ENCODE measurements around the gene KIAA1191.
"Not testable (repeated sequence)": the region's sequence is repeated elsewhere in the genome, so short reads cannot be mapped to it uniquely, and the experiment has no call there.

The KIAA1191 gene, protein sequence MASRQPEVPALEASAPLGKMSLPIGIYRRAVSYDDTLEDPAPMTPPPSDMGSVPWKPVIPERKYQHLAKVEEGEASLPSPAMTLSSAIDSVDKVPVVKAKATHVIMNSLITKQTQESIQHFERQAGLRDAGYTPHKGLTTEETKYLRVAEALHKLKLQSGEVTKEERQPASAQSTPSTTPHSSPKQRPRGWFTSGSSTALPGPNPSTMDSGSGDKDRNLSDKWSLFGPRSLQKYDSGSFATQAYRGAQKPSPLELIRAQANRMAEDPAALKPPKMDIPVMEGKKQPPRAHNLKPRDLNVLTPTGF

DNA sequence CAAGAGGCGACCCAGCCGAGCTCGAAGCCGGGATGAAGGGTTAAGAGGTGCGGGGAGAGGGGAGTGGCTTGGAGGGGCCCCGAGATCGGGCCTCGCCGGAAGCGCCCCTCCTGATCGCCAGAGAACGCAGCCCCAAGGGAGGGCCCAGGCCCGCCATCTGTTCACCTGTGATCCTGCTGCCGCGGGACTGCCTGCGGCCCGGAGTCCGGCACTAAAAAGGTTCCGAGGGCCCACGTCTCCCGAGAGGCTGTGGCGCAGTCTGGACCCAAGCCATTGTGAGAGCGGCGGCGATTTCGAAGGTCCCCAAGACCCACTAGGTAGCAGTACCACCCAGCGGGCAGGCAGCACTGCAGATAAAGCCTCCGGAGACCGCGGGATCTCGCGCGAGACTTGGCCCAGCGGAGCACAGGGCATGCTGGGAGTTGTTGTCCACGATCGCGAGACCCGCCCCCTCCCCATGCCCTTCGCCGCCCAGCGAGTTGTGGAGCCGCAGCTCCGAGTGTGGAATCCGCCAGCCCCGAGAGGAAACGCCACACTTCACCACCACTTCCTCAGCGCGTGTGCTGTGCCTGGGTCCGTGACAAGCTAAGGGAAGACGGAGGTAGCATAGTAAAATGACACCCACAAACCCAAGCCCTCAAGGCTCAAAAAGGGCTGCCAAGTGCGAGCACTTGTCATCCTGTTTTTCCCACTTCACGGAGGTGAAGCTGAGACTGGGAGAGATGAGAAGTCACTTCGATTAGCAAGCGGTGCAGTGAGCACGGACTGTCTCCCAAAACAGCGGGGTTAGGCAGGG is at the start of gene KIAA1191:
KIAA1191 (minus strand) TSS at position 328 of the 796 bp plus-strand sequence. CDS start 2,256 bp downstream, outside the sequence.
- DNase-seq (ENCODE audit: low read depth): peak; percentile 91

DNA sequence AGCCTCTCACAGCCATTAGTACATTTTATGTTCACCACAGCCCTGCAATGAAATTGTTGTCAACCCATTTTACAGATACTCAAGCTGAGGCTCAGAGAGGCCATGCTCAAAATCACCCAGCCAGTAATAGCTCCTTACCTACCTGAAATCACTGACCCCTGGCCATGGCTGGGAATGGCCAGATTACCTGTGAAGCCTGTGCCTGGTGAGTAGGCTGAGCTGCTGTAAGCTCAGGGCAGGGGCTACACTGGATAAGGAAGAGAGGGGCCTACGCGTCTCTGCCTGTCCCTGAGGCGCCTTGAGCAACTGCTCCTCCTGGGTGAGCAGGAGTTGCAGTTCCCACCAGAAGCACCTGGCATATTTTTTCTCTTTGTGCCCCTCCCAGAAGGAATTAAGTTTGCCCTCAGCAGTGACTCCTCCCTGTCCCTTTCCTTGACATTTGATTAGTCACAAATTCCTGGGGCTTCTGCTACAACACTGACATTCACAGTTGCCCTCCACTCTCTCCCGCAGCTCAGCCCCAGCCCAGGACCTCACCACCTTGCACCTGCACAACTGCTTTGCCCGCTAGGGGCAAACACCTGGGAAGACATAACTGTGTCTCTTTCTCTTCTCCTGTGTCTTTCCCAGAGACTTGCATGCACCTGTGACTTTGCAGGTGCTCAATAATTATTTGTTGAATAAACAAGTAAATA is 49.1 kb upstream of the KIAA1191 start:
- DNase-seq (ENCODE audit: low read depth): no peak

DNA sequence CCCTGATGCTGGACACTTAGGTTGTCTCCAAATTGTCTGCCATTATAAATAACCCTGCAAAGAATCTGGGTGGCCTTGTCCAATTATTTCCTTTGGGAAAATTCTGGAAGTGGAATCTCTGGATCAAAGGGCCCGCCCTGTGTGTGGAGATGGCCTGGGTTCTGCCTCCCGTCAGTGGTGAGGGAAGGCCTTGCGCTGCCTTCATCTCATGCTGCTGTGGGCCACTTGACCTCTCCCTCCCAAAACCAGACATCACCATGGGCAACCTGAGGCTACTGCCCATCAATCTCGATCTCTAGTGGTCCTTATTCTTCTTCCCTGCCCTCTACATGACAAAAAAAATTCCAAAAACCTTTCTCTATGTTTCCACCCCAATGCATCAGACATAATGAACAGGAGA is 48.2 kb upstream of the KIAA1191 start:
- no peak for DNase-seq (ENCODE audit: low read depth)

DNA sequence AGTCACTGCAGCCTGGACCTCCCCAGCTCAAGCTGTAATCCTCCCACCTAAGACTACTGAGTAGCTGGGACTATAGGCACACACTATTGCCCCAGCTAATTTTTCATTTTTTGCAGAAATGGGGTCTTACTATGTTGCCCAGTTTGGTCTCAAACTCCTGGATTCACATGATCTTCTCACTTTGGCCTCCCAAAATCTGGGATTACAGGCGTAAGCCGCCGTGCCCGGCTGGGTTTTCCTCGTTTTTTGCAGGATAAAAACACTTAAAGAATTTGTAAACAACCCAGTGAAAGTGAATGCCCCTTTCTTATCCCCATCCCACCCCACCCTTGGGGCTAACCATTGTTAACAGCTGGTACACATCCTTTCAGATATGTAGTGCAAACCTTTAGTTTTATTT is 47.0 kb upstream of the KIAA1191 start:
- DNase-seq (ENCODE audit: low read depth): no peak

DNA sequence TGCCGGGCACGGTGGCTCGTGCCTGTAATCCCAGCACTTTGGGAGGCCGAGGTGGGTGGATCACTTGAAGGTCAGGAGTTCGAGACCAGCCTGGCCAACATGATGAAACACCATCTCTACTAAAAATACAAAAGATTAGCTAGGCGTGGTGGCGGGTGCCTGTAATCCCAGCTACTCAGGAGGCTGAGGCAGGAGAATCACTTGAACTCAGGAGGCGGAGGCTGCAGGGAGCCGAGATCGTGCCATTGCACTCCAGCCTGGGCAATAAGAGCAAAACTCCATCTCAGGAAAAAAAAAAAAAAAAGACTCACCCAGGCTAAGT is 46.6 kb upstream of the KIAA1191 start:
- not testable (repeated sequence) for DNase-seq (ENCODE audit: low read depth)

DNA sequence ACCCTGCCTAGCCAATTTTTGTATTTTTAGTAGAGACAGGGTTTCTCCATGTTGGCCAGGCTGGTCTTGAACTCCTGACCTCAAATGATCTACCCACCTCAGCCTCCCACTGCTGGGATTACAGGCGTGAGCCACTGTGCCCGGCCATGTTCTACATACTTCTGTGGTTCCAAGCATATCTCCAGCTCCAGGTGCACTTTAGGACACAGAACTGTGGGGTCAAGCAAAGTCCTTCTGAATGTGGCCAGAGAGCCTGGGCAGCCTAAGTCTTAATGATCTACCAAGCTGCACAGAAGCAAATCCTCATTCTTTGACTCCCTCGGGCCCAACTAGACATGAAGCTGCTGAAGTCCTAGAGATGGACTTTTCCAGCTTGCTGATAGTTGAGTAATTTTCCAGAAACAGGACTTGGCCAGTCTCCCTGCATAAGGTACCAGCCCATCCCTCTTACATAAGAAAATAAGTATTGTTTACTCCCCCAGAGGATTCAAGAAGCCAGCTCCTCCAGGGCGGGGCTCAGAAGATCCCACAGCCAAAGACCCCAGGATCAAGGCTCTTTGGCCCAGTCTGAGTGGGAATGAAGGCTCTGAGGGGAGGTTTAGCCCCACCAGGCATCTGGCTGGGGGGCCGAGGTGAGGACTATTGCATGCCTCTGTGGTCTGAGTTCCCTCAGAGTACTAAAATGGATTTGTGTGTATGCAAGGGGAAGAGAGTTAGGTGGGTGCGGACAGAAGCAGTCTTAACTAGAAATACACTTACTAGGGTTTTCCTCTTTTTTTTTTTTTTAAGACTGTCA is 46.1 kb upstream of the KIAA1191 start:
- DNase-seq (ENCODE audit: low read depth): no peak

DNA sequence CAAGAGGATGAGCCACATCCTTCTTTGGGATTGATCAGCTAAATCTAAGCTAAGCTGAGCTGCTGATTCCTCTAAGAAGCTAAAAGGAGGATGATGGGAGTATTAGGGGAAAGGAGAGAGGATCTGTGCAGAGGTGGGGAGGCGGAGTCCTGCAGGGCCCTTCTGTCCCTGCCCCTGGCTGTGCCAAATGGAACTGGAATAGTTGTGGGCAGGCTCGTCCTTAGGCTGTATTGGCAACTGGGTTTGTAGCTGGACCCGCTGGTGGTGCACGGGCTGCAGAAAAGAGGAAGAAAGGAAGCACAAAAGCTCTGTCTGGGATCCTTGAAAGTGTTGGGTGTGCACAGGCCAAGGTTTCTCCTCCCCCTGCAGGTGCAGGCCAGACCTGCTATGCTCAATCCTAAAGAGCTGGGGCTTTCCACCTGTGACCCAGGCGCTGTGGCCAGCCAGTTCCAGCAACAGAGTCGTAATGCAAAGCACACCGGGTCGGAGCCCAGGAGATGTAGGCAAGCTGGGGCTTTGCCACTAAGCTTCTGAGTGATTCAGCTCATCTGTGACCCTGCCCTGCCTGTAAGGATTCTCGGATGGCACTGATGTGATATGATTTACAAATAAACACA is 45.0 kb upstream of the KIAA1191 start:
- DNase-seq (ENCODE audit: low read depth): no peak

DNA sequence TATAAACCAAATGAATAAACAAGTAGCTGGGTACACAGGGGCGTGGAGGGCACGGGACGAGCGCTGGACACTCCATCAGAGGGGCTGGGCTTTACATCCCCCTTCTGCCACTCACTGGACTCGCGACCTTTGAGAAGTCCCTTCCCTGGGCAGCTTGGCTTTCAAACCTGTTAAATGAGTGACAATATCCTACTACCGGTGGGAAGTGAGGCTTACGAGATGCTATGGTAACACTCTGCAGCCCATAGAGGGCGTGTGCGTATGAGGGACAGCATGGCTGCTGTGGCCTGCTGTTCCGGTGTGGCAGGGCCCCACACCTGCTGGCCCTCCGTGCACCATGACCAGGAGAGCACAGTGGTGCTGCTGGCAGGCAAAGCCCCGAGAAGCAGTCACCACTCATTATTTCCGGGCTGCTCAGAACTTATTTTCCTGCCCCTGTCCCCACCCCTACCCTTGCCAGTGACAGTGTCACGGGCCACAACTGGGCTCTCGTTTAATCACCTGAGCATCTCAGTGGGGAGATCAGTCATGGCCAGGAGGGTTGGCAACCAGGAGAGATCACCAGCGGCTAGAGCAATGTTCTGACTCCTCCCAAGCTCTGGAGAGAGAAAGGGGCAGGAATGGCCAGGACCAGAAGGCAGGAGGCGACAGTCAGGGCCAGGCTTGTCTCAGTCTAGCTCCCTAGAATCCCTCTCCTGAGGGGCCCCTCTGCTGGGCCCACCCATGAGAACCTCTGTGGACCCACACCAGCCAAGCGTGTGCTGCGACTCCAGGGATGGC is 44.3 kb upstream of the KIAA1191 start:
- DNase-seq (ENCODE audit: low read depth): no peak

DNA sequence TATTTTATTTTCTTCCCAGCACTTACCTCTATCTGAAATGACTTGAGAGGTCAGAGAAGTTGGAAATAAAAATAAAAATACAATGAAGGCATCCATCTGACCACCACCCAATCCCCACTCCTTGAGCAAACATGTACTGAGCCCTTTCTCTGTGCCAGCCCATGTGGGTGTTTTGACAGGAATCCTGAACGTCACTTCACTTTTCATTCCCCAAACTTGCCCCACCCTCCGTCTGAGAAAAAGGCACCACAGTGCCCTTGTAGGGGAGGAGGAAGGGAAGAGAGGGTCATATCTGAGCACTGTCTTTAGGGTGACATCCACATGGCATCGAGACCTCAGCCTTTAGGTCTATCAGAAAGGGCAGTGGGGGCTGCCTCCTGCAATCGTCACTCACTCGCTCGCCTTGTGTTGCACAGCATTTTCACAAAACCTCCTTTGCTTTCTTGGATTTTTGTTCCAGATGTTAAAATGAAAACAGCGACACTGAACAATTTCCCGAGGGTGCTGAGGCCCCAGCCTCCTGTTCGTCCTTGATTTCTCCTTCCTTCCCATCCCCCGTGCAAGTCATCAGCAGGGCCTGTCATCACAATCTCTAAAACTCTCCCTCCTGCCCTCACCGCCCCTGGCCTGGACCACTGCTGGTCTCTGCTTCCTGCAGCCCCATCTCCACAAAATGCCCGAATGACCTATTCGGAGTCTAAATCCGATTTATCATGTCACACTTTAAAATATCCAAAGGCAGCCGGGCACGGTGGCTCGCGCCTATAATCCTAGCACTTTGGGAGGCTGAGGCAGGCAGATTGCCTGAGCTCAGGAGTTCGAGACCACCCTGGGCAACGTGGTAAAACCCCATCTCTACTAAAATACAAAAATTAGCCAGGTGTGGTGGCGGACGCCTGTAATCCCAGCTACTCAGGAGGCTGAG is 40.0 kb upstream of the KIAA1191 start:
- no peak for DNase-seq (ENCODE audit: low read depth)

DNA sequence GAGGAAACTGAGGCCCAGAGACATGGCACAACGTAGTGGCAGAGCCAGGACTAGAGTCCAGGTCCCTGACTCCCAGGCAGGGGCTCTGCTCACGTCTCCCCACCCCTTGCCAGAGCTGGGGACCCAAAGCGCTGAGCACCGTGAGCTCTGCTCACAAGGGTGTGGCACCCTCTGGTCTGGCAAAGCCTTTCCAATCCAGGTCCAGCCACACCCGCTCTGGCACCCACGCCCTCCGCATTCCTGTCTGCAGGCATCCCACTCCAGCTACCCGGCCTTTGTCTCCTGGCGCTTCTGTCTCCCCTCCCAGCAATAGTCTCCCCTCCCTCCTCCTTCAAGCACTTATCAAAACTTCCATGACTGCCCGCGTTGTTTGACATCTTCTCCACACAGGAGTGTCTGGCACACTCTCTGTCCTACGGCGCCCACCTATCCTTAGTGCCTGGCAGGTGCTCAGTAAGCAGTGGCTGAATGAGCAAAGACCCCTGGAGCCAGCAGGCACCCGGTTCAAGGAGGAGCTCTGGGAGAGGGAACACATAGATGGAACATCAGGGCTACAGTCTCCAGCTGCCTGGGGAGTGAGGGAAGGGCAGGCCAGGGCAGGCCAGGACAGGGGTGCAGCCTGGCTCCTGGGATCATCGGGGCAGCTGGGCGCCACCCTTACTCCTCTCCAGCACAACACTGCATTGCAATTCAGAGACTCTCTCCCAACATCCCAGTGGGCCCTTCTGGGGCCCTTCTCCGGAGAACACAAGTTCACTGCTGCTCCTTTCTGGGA is 39.0 kb upstream of the KIAA1191 start:
- DNase-seq (ENCODE audit: low read depth): no peak

DNA sequence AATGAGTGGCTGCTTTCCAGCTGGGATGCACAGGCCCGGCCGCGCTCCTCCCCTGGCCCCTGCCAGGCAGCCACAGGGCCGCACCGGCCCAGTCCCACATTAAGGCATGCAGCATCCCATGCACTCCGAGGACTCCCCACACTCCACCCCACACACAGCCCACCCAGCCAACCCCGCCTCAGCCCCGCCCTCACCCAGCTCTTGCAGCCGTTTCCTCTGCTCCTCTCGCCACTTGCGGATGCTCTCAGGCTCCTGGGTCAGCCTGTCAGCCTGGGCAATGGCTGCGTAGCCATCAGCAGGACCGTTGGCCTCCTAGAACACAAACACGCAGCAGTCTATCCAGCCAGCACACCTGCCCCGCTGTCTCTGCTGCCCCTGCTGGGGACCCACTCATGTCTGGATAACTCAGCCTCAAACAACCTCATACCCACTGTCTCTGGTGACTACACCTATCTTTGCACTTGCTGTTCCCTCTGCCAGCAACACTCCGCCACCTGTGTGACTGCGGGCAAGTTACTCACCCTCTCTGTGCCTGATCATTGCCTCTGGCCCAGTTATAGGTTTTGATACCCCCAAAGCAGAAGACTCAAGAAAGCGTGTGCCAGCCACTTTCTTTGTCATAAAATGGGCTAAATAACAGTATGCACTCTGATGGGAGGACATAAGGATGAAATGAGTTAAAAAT is 36.3 kb upstream of the KIAA1191 start:
- no peak for DNase-seq (ENCODE audit: low read depth)

DNA sequence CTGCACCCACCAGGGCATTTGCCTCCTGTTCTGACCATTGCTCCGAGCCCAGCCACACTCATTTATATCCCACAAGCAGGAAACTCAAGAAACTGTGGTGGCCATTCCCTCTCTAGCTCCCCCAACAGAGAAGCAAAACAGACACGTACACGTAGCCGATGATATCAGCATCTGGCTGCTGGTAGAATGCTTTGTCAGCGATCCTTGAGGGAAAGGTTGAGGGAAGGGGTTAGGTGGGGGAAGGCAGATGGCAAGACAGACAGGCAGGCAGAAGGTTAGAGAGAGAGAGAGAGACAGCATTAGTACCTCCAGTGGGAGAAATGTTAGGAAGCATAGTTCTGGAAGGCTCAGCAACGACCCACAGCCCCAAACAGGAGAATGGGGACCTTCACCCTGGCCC is 34.8 kb upstream of the KIAA1191 start:
- no peak for DNase-seq (ENCODE audit: low read depth)

DNA sequence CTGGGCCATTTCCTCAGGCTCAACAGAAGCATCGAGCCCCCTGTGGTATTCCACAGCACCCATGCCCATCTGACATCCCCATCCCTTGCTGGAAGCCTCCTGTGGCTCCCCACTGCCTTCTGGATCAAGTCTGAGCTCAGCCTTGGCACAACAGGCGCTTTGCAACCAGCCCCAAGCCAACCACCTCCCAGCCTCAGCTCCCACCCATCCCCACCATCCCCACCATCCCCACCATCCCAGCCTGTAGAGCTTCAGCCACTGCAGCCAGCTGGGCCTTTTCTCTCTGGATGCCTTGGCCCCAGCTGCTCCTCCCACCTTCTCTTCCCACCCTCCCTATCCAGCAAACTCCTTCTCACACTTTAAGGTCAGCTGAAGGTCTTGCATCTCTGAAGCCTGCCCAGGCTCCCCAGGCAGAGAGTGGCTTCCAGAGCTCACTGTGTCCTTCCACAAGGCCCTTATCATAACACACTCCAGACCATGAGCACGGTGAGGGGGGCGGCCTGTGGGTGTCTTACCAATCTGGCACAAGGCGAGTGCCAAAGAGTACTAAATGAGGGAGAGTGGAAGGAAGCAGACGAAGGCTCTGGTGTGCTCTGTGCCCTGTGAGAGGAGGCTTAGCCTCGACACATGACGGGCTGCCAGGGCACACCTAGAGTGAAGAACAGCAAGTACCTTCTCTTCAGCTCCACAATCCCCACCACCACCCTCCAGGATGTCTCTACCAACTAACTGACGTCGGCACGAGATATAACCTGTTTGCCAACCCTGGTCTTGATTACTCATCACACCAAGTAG is 33.5 kb upstream of the KIAA1191 start:
- DNase-seq (ENCODE audit: low read depth): no peak

DNA sequence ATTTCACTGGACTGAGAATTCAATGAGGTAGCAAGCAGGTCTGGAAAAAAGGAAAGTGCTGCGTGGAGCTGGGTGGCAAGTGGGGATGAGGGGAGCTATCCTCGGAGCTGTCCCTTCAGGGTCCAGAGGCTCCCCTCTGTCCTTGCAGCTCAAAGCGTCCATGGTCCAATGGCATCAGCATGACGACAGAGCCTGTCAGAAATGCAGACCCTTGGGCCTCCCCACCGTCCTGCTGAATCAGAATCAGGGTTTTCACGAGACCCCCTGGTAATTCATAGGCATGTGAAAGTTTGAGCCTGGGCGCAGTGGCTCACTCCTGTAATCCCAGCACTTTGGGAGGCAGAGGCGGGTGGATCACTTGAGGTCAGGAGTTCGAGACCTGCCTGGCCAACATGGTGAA is 32.5 kb upstream of the KIAA1191 start:
- no peak for DNase-seq (ENCODE audit: low read depth)

DNA sequence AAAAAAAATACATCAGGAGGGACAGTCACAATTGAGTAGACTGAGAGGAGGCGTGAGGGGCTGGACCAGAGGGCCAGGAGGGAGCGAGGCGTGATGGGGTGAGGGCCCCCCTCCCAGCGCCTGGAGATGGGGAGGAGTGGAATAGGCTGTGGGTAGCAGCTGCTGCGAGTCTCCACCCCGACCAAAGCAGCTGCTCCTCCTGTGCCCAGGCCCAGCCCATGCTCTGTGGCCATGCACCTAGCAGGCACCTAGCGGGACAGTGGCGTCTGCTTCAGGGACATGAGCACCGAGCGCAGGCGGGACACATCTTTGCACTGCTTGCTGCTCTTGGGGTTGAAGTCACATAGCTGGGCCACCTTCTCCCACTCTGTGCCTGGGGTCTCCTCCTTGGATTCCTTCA is 31.0 kb upstream of the KIAA1191 start:
- DNase-seq (ENCODE audit: low read depth): no peak

DNA sequence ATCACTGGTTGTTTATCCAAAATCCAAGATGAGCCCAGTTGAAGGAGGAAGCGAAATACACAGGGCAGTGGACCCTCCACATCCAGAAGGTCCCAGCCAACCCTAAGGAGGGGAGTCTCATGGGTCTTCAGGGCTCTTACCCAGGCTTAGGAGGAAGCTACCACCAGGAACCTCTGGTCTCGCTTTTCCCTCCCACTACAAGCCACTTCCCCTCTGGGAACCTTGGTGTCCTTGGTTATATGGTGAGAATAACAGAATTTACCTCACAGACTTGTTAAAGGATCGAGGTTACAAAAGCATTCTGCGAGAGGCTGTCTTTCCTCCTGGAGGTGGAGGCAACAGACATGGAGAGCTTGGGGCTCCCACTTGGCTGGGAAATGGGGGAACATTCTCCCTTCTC is 30.4 kb upstream of the KIAA1191 start:
- no peak for DNase-seq (ENCODE audit: low read depth)

DNA sequence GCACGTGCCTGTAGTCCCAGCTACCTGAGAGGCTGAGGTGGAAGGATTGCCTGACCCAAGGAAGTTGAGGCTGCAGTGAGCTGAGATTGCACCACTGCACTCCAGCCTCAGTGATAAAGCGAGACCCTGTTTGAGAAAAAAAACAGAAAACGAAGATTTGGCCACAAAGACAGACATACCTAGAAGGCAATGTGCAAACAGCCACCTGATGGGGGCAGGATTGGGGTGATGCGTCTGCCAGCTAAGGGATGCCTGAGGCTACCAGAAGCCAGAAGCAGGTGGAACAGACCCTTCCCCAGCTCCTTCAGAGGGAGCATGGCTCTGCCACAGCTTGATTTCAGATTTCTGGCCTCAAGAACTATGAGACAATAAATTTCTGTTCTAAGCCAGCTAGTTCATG is 29.9 kb upstream of the KIAA1191 start:
- DNase-seq (ENCODE audit: low read depth): no peak
